HepG2 (cell line): ENCODE results near the gene SAMD13. TPM values are rescaled to one million over a fixed set of nuclear protein-coding genes. Genes with fewer than 3 reads are reported as not detected.

ENCODE experiments used
- ATAC-seq: fragments of 200-7000 bp; cut with Tn5 transposase; 3 replicates; pipeline ENCODE4 v1.9.1; 2020; ENCODE audit warnings: mild to moderate bottlenecking, moderate library complexity
- BruUV-seq: library from RNA; stranded (reverse); fragments of 400-500 nt; replicated peaks from 2 replicates; lab custom pipeline; 2021; lab: Mats Ljungman, UMichigan
- CTCF ChIA-PET: fragments of 300-600 bp; formaldehyde crosslinking; extraction: SDS; loops from one replicate; lab custom pipeline; 2021; ENCODE audit warnings: low total read pairs, inconsistent platforms, low intra/inter-chr PET ratio; lab: Yijun Ruan, JAX
- POLR2A ChIA-PET: fragments of 350-600 bp; sonication (Branson Sonifier 250); formaldehyde crosslinking; loops from one replicate; lab custom pipeline; 2020; ENCODE audit warnings: antibody characterized with exemption, inconsistent platforms; lab: Yijun Ruan, JAX
- DNase-seq: peaks from one replicate; pipeline ENCODE4 v3.0.0-alpha.2; 2015; ENCODE audit warnings: low spot score
- FAIRE-seq: peaks from 3 replicates; lab custom pipeline; 2011; peaks lifted over from hg19 to GRCh38; lab: Jason Lieb, UNC
- H2AFZ ChIP-seq: one replicate; pipeline ENCODE4 v1.6.1; 2011; ENCODE audit warnings: low read length, inconsistent platforms
- H3K27ac ChIP-seq: fragments of 300-600 bp; 3 replicates; pipeline ENCODE4 v1.8.0; 2011; ENCODE audit warnings: mixed run types, mild to moderate bottlenecking, mixed read lengths, low read length, inconsistent platforms; ENCODE audit not compliant: insufficient read depth; ENCODE audit errors: extremely low read length
- H3K27me3 ChIP-seq, 2 experiments: fragments of 200-600 bp in 1 of 2; 2 replicates in 1 of 2; 3 replicates in 1 of 2; pipeline versions ENCODE4 v1.6.0 to v1.8.0; 2011; ENCODE audit warnings: low read length in 2 of 2, mild to moderate bottlenecking in 2 of 2, moderate library complexity in 2 of 2, inconsistent platforms in 1 of 2; ENCODE audit not compliant: insufficient read depth in 2 of 2, control insufficient read depth in 1 of 2
- H3K36me3 ChIP-seq, 2 experiments: fragments of 200-600 bp in 1 of 2; replicated peaks in 1 of 2; 2 replicates in 1 of 2; 3 replicates in 1 of 2; pipeline versions ENCODE4 v1.5.1 to v1.8.0; 2011; ENCODE audit warnings: low read length in 2 of 2, inconsistent platforms in 1 of 2; ENCODE audit not compliant: insufficient read depth in 2 of 2, control insufficient read depth in 1 of 2
- H3K4me1 ChIP-seq: 2 replicates; pipeline ENCODE4 v1.5.1; 2012; ENCODE audit warnings: low read length, inconsistent platforms; ENCODE audit not compliant: insufficient read depth
- H3K4me2 ChIP-seq: 2 replicates; pipeline ENCODE4 v1.6.0; 2011; ENCODE audit warnings: low read depth, low read length, inconsistent platforms
- H3K4me3 ChIP-seq, 3 experiments: fragments of 200-600 bp in 1 of 3; sonication (generic), shearing (Covaris generic) in 1 of 3; replicated peaks in 1 of 3; 2 replicates each; pipeline ENCODE4 v1.5.1; 2011 to 2016; ENCODE audit warnings: low read length in 3 of 3, inconsistent platforms in 2 of 3, low read depth in 2 of 3, mild to moderate bottlenecking in 2 of 3, control low read depth in 1 of 3, mixed read lengths in 1 of 3; ENCODE audit not compliant: insufficient read depth in 1 of 3
- H3K79me2 ChIP-seq: one replicate; pipeline ENCODE4 v1.6.1; 2011; ENCODE audit warnings: low read length, inconsistent platforms; ENCODE audit not compliant: insufficient read depth
- H3K9ac ChIP-seq: 2 replicates; pipeline ENCODE4 v1.6.0; 2011; ENCODE audit warnings: mild to moderate bottlenecking, low read depth, low read length, inconsistent platforms; ENCODE audit not compliant: insufficient read depth
- H3K9me3 ChIP-seq: 2 replicates; pipeline ENCODE4 v1.5.1; 2012; ENCODE audit warnings: mild to moderate bottlenecking, low read length
- H4K20me1 ChIP-seq: 2 replicates; pipeline ENCODE4 v1.6.0; 2011; ENCODE audit warnings: inconsistent platforms, mild to moderate bottlenecking, low read length, moderate library complexity; ENCODE audit not compliant: insufficient read depth
- BHLHE40 ChIP-seq: IDR thresholded peaks from 2 replicates; pipeline ENCODE4 v1.6.1; 2011; ENCODE audit warnings: low read length, improper control_type of control experiment
- HMG20A ChIP-seq: IDR thresholded peaks from 2 replicates; pipeline ENCODE4 v1.6.1; 2016; ENCODE audit warnings: borderline replicate concordance
- IKZF1 ChIP-seq: fragments of 450-650 bp; IDR thresholded peaks from 2 replicates; pipeline ENCODE4 v1.7.1; 2016
- PPARG ChIP-seq: conservative IDR thresholded peaks from 2 replicates; pipeline ENCODE4 v1.6.1; 2016; ENCODE audit warnings: missing biosample characterization, missing genetic modification reagents
- STAG1 ChIP-seq: sonication (generic); formaldehyde crosslinking; IDR thresholded peaks from 2 replicates; pipeline ENCODE4 v1.4.0; 2020; ENCODE audit warnings: missing genetic modification reagents
- TBX2 ChIP-seq: sonication (generic); formaldehyde crosslinking; IDR thresholded peaks from 2 replicates; pipeline ENCODE4 v1.5.0; 2020; ENCODE audit warnings: missing genetic modification reagents, mild to moderate bottlenecking, borderline replicate concordance
- ZNF17 ChIP-seq: sonication (generic); formaldehyde crosslinking; IDR thresholded peaks from 2 replicates; pipeline ENCODE4 v1.5.0; 2020; ENCODE audit warnings: mild to moderate bottlenecking, missing genetic modification reagents
- ZNF569 ChIP-seq: sonication (generic); formaldehyde crosslinking; IDR thresholded peaks from 2 replicates; pipeline ENCODE4 v1.5.0; 2020; ENCODE audit warnings: mild to moderate bottlenecking, missing genetic modification reagents, moderate library complexity, borderline replicate concordance
- ZNF775 ChIP-seq: sonication (generic); formaldehyde crosslinking; IDR thresholded peaks from 2 replicates; pipeline ENCODE4 v1.4.0; 2020; ENCODE audit warnings: missing genetic modification reagents, mild to moderate bottlenecking, moderate library complexity, borderline replicate concordance
- ZNF83 ChIP-seq: sonication (generic); formaldehyde crosslinking; IDR thresholded peaks from 2 replicates; pipeline ENCODE4 v1.4.0; 2020; ENCODE audit warnings: missing genetic modification reagents, mild to moderate bottlenecking, borderline replicate concordance
- WGBS: methylation state at CpG from one replicate; pipeline ENCODE4 v1.1.6; 2017; ENCODE audit warnings: low lambda C conversion rate; 5-methylcytosine and 5-hydroxymethylcytosine counted together
- in situ Hi-C: cut with HindIII; loops from 2 replicates; pipeline ENCODE4 v1.10.0; 2017; ENCODE audit warnings: low pct_unique_long_range_greater_than_20kb; ENCODE audit not compliant: extremely low pct_ligation_motif_present
- intact Hi-C: fragments of 100-400 bp; cut with micrococcal nuclease; formaldehyde crosslinking; loops from one replicate; pipeline ENCODE4 v1.10.0; 2022; ENCODE audit not compliant: unreplicated experiment
- polyA plus RNA-seq, 8 experiments: library from polyadenylated mRNA; depleted of rRNA in 3 of 8; stranded (reverse) in 7 of 8; unstranded in 1 of 8; fragments of >200 nt; fragmentation: Illumina TruSeq in 4 of 8; extraction: Trizol in 4 of 8; gene quantifications; 2 replicates each; pipeline versions ENCODE4 v1.2.1 to v1.2.3, GENCODE V29; 2011 to 2016; ENCODE audit warnings: low read depth in 4 of 8, missing spikeins in 1 of 8, mixed read lengths in 1 of 8; ENCODE audit not compliant: insufficient read depth in 1 of 8
- total RNA-seq, 5 experiments: library from RNA; depleted of rRNA; stranded (reverse); fragments of >200 nt; fragmentation: Illumina TruSeq; extraction: Trizol; gene quantifications; 2 replicates each; pipeline ENCODE4 v1.2.3, GENCODE V29; 2016; ENCODE audit warnings: low read depth in 1 of 5
- TF ChIP-seq, protein P1 (sequence below): sonication (generic); formaldehyde crosslinking; IDR thresholded peaks from 2 replicates; pipeline ENCODE4 v1.4.0; 2020; ENCODE audit warnings: mild to moderate bottlenecking, missing genetic modification reagents
- TF ChIP-seq, protein P2 (sequence below): IDR thresholded peaks from 2 replicates; pipeline ENCODE4 v1.6.1; 2016; ENCODE audit warnings: mild to moderate bottlenecking, missing biosample characterization, missing genetic modification reagents

Gene SAMD13
- total and polyA plus RNA-seq, 2 of the 13 experiments (the other 11 are each of a cell fraction or from before 2014, with no cell fraction given), result 0.09 to 0.18 TPM

DNA sequence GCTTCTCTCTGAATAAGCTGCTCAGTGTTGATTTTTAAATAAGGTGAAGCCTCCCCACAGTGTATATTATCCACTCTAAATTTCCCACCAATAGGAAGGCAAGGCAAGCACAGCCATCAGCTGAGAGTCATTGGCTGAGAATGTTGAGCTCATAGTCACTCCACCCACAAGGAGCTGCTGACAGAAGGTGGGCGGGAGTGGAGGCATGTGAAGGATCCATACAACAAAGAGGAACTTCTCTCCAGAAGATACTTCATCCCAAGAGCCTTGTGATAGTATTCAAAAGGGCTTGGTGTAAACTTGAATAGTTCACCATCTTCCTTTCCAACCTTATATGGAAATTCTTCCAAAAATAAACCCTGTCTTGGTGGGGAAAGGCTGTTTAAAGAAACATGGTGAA is 42.8 kb downstream of the SAMD13 start:
- BruUV-seq, result no TSS peak
- ATAC-seq (no peak), DNase-seq (no peak)
- Histone ChIP-seq H3K4me3 (no peak overlapping the region), H3K4me2 (no peak overlapping the region), H2AFZ (no peak overlapping the region), H3K27me3 (no peaks in the 10 kb centered on the region)
- WGBS, result 14% methylated on average over 1 of the region's 1 CpG
- CTCF ChIA-PET, result no interaction called here
- TF ChIP-seq, protein P1, sequence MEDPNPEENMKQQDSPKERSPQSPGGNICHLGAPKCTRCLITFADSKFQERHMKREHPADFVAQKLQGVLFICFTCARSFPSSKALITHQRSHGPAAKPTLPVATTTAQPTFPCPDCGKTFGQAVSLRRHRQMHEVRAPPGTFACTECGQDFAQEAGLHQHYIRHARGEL (CRISPR knock-in tag), result no peak
- no peak for TF ChIP-seq ZNF17 (CRISPR knock-in tag)
- TF ChIP-seq, protein P2, sequence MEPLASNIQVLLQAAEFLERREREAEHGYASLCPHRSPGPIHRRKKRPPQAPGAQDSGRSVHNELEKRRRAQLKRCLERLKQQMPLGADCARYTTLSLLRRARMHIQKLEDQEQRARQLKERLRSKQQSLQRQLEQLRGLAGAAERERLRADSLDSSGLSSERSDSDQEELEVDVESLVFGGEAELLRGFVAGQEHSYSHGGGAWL (CRISPR knock-in tag), result no peak
- TF ChIP-seq TBX2 (CRISPR knock-in tag), result no peak
- no peak for TF ChIP-seq IKZF1
- TF ChIP-seq ZNF569 (CRISPR knock-in tag), result no peak
- TF ChIP-seq BHLHE40, result no peak
- no peak for TF ChIP-seq HMG20A (CRISPR knock-in tag)
- no peak for TF ChIP-seq PPARG (CRISPR knock-in tag)
- no peak for TF ChIP-seq ZNF775
- TF ChIP-seq ZNF83, result no peak
- TF ChIP-seq STAG1, result no peak
- TF ChIP-seq, all 625 proteins: peak for 0
- intact Hi-C loops (no loop called here), in situ Hi-C loops (no loop called here)
- no peak overlapping the region for H3K27ac ChIP-seq
- FAIRE-seq, result no peak
- H3K9me3 ChIP-seq, result no peaks in the 10 kb centered on the region
- H3K79me2 ChIP-seq, result no peaks in the 10 kb centered on the region
- no peaks in the 10 kb centered on the region for H3K4me1 ChIP-seq
- H4K20me1 ChIP-seq, result no peaks in the 10 kb centered on the region
- H3K36me3 ChIP-seq, result no peaks in the 10 kb centered on the region
- POLR2A ChIA-PET, result no interaction called here
- H3K9ac ChIP-seq, result no peak overlapping the region
